ENCODE measurements around the gene BBLN. TPM values are rescaled to one million over a fixed set of nuclear protein-coding genes. Genes with fewer than 3 reads are reported as not detected.

The BBLN gene
- total RNA-seq, 4 donors from 2014 or later = 73.5 to 145 (median 132) TPM

DNA sequence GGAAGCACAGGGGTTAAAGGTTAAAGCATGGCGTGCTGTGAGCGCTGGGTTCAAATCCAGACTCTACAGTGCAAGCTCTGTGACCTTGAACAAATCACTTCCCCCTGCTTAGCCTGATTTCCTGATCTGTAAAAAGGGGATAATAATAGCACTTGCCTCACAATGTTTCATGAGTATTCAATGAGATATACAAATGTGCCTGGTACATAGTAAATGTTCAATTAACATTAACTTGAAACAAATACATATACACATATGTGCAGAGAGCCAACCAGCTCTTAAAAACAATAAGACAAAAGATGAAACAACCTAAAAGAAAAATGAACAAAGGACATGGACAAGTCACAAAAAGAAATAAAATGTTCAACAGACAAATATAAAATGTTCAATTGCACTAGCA is 27.3 kb downstream of the BBLN start:
- no peak overlapping the region for H3K27ac ChIP-seq
- intact Hi-C loops (cut with DNase I; ENCODE audit: low total_unique reads) = no loop called here
- H3K4me3 ChIP-seq = no peak overlapping the region
- DNase-seq = no peak
- no peaks in the 10 kb centered on the region for H3K27me3 ChIP-seq
- H3K4me1 ChIP-seq = peaks cover 8 to 11% of the 10 kb centered on the region in 2 donors
- H3K9me3 ChIP-seq = no peaks in the 10 kb centered on the region
- in situ Hi-C loops (cut with MboI; ENCODE audit: low sequenced_read_pairs in 4 of 4) = loop anchor here in 1 of 4 donors (25.0 kb wide), 1 partner anchor 150 kb away; the partner anchor contains the start of gene SLC27A4
- TF ChIP-seq POLR2A (IDR thresholded peaks at IDR 0.05) (no peak), CTCF (IDR thresholded peaks at IDR 0.05 in 4 of 5, conservative IDR thresholded peaks at IDR 0.05 in 1 of 5) (no peak)
- peaks cover 0 to 68% of the 10 kb centered on the region in 2 donors for H3K36me3 ChIP-seq
- no peak for ATAC-seq

DNA sequence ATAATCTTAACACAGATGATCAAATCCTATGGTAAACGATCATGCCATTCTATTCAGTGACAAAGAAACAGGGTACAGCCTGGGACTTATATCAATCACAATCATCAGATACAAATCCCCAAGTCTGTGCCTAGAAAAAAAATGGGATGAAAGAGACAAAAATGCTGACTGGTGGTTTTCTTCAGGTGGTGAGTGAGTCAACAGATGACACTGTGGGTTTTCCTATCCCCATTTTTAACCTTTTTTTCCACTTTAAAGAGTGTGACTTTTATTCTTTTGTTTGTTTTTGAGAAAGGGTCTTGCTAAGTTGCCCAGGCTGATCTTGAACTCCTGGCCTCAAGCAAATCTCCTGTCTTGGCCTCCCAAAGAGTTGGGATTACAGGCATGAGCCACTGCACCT is 28.1 kb downstream of the BBLN start:
- H3K4me1 ChIP-seq = peaks cover 10 to 11% of the 10 kb centered on the region in 2 donors
- intact Hi-C loops (cut with DNase I; ENCODE audit: low total_unique reads) = no loop called here
- no peak for TF ChIP-seq CTCF (IDR thresholded peaks at IDR 0.05 in 4 of 5, conservative IDR thresholded peaks at IDR 0.05 in 1 of 5)
- TF ChIP-seq POLR2A (IDR thresholded peaks at IDR 0.05) = no peak
- H3K36me3 ChIP-seq = peaks cover 0 to 62% of the 10 kb centered on the region in 2 donors
- H3K4me3 ChIP-seq = no peak overlapping the region
- ATAC-seq (no peak), DNase-seq (no peak)
- H3K9me3 ChIP-seq = no peaks in the 10 kb centered on the region
- H3K27me3 ChIP-seq = no peaks in the 10 kb centered on the region
- no peak overlapping the region for H3K27ac ChIP-seq
- in situ Hi-C loops (cut with MboI; ENCODE audit: low sequenced_read_pairs in 4 of 4) = loop anchor here in 1 of 4 donors (25.0 kb wide), 1 partner anchor 149 kb away; the partner anchor contains the start of gene SLC27A4

DNA sequence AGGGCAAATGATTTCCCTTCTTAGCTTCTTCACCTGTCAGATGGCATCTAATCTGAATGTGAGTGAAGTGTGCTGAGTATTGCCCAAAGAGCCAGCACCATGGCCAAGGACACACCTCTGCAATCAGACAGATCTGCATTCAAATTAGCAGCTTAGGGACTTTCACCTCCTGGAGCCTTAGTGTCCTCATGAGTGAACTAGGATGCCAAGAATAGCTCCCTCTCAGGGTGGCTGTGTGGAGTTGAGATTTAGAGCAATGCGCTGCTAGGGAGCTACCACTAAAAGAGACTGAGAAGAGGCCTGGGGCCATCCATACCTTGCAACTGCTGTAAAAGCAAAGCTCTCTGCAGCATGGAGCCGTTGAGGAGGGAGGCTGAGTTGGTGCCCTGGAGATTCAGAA is 29.9 kb downstream of the BBLN start:
- in situ Hi-C loops (cut with MboI; ENCODE audit: low sequenced_read_pairs in 4 of 4) (loop anchor here in 1 of 4 donors (25.0 kb wide), 1 partner anchor 147 kb away; the partner anchor contains the start of gene SLC27A4), intact Hi-C loops (cut with DNase I; ENCODE audit: low total_unique reads) (no loop called here)
- DNase-seq = no peak
- no peak for ATAC-seq
- Histone ChIP-seq H3K9me3 (no peaks in the 10 kb centered on the region), H3K27ac (no peak overlapping the region), H3K36me3 (peaks cover 0 to 49% of the 10 kb centered on the region in 2 donors), H3K4me3 (no peak overlapping the region), H3K4me1 (peaks cover 10 to 15% of the 10 kb centered on the region in 2 donors), H3K27me3 (no peaks in the 10 kb centered on the region)
- TF ChIP-seq POLR2A (IDR thresholded peaks at IDR 0.05) = no peak
- no peak for TF ChIP-seq CTCF (IDR thresholded peaks at IDR 0.05 in 4 of 5, conservative IDR thresholded peaks at IDR 0.05 in 1 of 5)

GRCh38 chr9:128190516-128191405 is 30.7 kb downstream of the BBLN start:
- in situ Hi-C loops (cut with MboI; ENCODE audit: low sequenced_read_pairs in 4 of 4) = loop anchor here in 1 of 4 donors (25.0 kb wide), 1 partner anchor 147 kb away; the partner anchor contains the start of gene SLC27A4
- ATAC-seq (peak; percentile 16), DNase-seq (no peak)
- TF ChIP-seq CTCF (IDR thresholded peaks at IDR 0.05 in 4 of 5, conservative IDR thresholded peaks at IDR 0.05 in 1 of 5) (no peak), POLR2A (IDR thresholded peaks at IDR 0.05) (no peak)
- peak overlapping the region; percentile 72 to 92 (median 80) for H3K4me3 ChIP-seq
- H3K27ac ChIP-seq = peak overlapping the region; percentile 73 to 93 (median 90)
- no peaks in the 10 kb centered on the region for H3K9me3 ChIP-seq
- H3K4me1 ChIP-seq = peaks cover 10 to 15% of the 10 kb centered on the region in 2 donors
- no peaks in the 10 kb centered on the region for H3K27me3 ChIP-seq
- H3K36me3 ChIP-seq = peaks cover 0 to 41% of the 10 kb centered on the region in 2 donors
- intact Hi-C loops (cut with DNase I; ENCODE audit: low total_unique reads) = no loop called here
